ENCODE measurements around the gene JSRP1.

The JSRP1 gene

DNA sequence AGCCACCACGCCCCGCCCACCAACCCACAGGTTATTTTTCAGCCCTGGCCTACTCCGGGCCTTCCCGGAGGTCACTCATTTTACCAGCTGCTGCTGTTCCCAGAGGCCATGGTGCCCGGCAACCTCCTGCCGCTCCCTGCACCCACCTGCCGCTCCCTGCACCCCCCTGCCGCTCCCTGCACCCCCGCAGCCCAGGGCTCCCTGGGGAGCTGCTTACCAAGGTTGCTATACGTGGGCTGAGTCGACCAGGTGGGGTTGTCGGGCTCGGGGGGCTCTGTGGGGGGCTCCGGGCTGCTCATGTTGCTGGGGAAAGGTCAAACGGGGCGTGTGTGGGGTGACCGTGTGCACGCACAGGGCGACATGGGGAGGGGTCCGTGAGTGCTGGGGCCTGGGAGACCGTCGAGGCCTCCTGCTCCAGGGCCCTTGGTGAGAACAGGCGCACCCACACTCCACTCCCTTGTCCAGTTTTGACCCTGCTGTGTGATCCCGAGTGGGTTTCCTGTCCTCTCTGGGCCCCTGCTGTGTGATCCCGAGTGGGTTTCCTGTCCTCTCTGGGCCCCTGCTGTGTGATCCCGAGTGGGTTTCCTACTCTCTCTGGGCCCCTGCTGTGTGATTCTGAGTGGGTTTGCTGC lies 24.5 kb upstream of the JSRP1 start:
- H3K36me3 ChIP-seq (ENCODE audit: control insufficient read depth, insufficient read depth, low read length), result no peaks in the 10 kb centered on the region
- H3K4me3 ChIP-seq (ENCODE audit: low read depth, low read length), result no peak overlapping the region
- no peak overlapping the region for H3K9ac ChIP-seq (ENCODE audit: low read length)

DNA sequence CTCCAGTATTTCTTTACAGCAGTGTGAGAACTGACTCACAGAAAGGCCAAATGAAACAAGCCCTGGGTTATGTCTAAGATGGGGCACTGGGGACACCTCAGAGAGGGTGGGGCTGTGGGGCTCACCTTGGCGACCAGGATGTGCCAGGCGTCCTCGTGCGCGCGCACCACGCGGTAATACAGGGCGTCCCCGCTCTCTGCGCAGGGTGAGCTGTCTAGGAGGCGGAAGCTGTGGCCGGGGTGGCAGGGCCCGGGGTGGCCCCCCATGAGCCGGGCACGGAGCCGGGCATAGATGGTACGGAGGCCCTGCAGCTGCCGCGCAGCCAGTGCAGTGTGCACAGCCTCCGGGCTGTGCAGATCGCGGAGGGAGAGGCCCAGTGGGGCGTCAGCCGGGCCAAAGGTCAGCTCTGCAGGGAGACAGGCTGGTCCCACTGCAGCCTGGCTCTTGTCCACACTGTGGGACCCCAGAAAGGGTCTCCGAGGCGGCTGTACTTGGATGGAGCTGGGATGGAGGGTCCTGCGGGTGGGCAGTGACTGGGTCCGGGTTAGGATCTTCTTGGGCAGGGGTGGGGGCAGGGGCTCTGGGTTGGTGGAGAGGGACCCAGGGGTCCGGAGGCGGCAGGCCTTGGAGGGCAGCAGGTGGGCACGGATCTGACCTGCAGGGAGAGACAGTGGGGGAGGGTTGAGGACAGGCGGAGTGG lies 22.4 kb upstream of the JSRP1 start:
- no peak overlapping the region for H3K27ac ChIP-seq (ENCODE audit: low read depth, low read length)
- H3K27me3 ChIP-seq (ENCODE audit: control insufficient read depth, insufficient read depth, low read length), result peaks cover 17% of the 10 kb centered on the region
- 0 out of 2 replicates have a peak, but pooled peaks cover 2% of the 10 kb centered on the region for H3K36me3 ChIP-seq (ENCODE audit: control insufficient read depth, insufficient read depth, low read length)
- H3K9me3 ChIP-seq (ENCODE audit: control insufficient read depth, insufficient read depth, low read depth, low read length), result no peaks in the 10 kb centered on the region
- H3K4me1 ChIP-seq (ENCODE audit: control insufficient read depth, insufficient read depth, low read length), result peaks cover 4% of the 10 kb centered on the region; the same call in 1 of the 2 replicates
- H3K4me3 ChIP-seq (ENCODE audit: low read depth, low read length), result no peak overlapping the region
- no peak overlapping the region for H3K9ac ChIP-seq (ENCODE audit: low read length)

More for the DNA sequence above, 24.5 kb upstream of the JSRP1 start:
- no peak overlapping the region for H3K27ac ChIP-seq (ENCODE audit: low read depth, low read length)
- H3K27me3 ChIP-seq (ENCODE audit: control insufficient read depth, insufficient read depth, low read length), result peaks cover 21% of the 10 kb centered on the region
- H3K9me3 ChIP-seq (ENCODE audit: control insufficient read depth, insufficient read depth, low read depth, low read length), result no peaks in the 10 kb centered on the region
- no peaks in the 10 kb centered on the region for H3K4me1 ChIP-seq (ENCODE audit: control insufficient read depth, insufficient read depth, low read length)

DNA sequence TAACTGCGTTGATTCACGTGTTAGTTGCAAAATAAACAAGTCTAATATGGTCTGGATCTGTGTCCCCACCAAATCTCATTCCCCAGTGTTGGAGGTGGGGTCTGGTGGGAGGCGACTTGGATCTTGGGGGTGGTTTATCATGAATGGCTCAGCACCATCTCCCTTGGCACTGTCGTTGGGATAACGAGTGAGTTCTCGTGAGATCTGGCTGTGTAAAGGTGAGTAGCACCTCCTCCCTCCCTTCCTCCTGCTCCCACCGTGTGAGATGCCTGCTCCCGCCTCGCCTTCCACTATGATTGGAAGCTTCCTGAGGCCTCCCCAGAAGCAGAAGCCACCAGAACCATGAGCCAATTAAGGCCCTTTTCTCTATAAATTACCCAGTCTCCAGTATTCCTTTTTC lies 20.9 kb upstream of the JSRP1 start:
- Histone ChIP-seq H3K4me1 (ENCODE audit: control insufficient read depth, insufficient read depth, low read length) (peaks cover 11% of the 10 kb centered on the region; the same call in 1 of the 2 replicates), H3K4me3 (ENCODE audit: low read depth, low read length) (no peak overlapping the region), H3K36me3 (ENCODE audit: control insufficient read depth, insufficient read depth, low read length) (peaks cover 9% of the 10 kb centered on the region), H3K27ac (ENCODE audit: low read depth, low read length) (no peak overlapping the region), H3K27me3 (ENCODE audit: control insufficient read depth, insufficient read depth, low read length) (peaks cover 5% of the 10 kb centered on the region), H3K9ac (ENCODE audit: low read length) (no peak overlapping the region), H3K9me3 (ENCODE audit: control insufficient read depth, insufficient read depth, low read depth, low read length) (no peaks in the 10 kb centered on the region)

DNA sequence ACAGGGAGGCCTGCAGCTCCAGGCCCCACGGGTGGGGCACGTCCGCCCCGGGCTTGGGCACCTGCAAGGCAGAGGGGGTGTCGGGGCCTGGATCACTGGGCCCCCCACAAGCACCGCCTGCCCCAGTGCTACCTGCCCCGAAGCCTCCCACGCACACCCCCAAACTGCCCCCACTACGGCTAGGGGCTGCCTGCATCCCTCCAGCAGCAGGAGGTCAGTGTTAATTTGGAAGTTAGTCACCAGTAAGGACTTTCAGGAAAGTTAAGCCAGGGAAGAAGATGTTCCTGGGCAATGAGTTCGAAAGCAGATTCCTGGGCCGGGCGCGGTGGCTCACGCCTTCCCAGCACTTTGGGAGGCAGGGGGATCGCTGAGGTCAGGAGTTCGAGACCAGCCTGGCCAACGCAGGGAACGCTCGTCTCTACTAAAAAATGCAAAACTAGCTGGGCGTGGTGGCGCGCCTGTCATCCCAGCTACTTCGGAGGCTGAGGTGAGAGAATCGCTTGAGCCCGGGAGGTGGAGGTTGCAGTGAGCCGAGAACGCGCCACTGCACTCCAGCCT lies 20.3 kb upstream of the JSRP1 start:
- Histone ChIP-seq H3K9me3 (ENCODE audit: control insufficient read depth, insufficient read depth, low read depth, low read length) (no peaks in the 10 kb centered on the region), H3K27ac (ENCODE audit: low read depth, low read length) (no peak overlapping the region), H3K4me1 (ENCODE audit: control insufficient read depth, insufficient read depth, low read length) (peaks cover 16% of the 10 kb centered on the region), H3K9ac (ENCODE audit: low read length) (no peak overlapping the region), H3K36me3 (ENCODE audit: control insufficient read depth, insufficient read depth, low read length) (peaks cover 14% of the 10 kb centered on the region), H3K4me3 (ENCODE audit: low read depth, low read length) (no peak overlapping the region), H3K27me3 (ENCODE audit: control insufficient read depth, insufficient read depth, low read length) (no peaks in the 10 kb centered on the region)

DNA sequence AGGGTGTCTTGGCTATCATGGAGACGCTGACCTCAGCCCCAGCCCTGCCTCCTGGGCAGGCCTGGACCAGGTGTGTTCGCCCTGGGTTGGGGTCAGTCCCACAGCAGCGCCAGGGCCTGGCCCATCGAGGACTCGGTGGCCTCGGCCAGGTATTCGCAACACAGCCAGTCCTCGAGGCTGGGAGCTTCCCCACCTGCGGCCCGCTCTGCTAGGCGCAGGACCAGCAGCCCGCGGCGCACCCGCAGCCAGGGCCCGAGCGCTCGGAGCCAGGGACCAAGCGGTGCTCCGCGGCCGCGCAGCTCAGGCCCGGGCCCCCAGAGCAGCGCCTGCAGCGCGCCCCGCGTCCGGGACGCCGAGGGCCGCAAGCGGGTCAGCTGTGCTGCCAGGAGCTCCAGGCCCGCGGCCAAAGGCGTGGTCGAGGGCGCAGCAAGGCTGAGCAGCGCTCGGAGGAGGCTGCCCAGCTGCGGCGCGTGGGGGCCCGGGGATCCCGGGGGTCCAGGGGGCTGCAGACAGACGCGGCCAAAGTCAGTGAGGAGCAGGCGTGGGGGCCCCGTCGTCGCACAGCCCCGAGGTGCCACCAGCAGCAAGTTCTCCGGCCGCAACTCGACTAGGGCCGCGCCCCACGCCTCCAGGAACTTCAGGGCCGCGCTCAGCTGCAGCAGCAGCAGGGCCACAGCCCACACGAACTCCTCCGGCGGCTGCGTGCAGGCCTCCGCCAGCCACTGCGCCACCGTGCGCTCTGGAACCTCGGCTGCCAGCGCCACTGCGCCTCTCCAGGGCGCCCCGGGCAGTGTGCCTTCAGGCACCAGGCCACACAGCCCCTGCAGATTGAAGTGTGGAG lies 19.6 kb upstream of the JSRP1 start:
- Histone ChIP-seq H3K36me3 (ENCODE audit: control insufficient read depth, insufficient read depth, low read length) (peaks cover 21% of the 10 kb centered on the region), H3K9ac (ENCODE audit: low read length) (no peak overlapping the region), H3K27ac (ENCODE audit: low read depth, low read length) (no peak overlapping the region), H3K4me1 (ENCODE audit: control insufficient read depth, insufficient read depth, low read length) (peaks cover 18% of the 10 kb centered on the region), H3K9me3 (ENCODE audit: control insufficient read depth, insufficient read depth, low read depth, low read length) (no peaks in the 10 kb centered on the region), H3K27me3 (ENCODE audit: control insufficient read depth, insufficient read depth, low read length) (no peaks in the 10 kb centered on the region), H3K4me3 (ENCODE audit: low read depth, low read length) (no peak overlapping the region)

DNA sequence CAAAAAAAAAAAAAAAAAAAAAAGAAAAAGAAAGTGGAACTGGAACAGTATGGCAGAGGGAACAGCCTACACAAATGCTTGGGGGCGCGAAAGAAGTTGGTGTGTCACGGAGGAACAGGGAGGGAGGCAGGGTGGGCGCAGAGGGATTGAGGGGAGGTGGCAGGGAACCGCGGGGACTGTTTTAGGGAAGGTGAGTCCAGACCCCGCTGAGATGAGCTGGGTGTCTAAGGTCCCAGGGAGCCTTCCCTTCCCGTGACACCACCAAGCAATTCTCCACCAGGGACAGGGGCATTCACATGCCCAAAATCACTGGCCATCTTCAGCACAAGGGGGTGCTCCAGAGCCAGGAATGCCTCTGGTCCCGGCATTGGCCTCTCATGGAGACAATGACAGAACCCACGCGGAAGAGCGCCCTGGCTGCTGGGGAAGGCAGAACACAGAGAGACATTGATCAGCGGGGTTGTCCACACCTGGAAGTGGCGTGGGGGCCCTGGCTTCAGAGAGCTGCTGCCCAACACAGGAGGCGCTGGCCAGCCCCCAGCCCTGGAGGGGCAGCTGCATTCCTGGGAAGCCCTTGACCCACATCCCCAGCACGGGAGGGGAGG lies 18.8 kb upstream of the JSRP1 start:
- peaks cover 21% of the 10 kb centered on the region for H3K36me3 ChIP-seq (ENCODE audit: control insufficient read depth, insufficient read depth, low read length)
- H3K27me3 ChIP-seq (ENCODE audit: control insufficient read depth, insufficient read depth, low read length), result no peaks in the 10 kb centered on the region
- H3K27ac ChIP-seq (ENCODE audit: low read depth, low read length), result no peak overlapping the region
- H3K9ac ChIP-seq (ENCODE audit: low read length), result no peak overlapping the region
- H3K9me3 ChIP-seq (ENCODE audit: control insufficient read depth, insufficient read depth, low read depth, low read length), result no peaks in the 10 kb centered on the region
- no peak overlapping the region for H3K4me3 ChIP-seq (ENCODE audit: low read depth, low read length)
- H3K4me1 ChIP-seq (ENCODE audit: control insufficient read depth, insufficient read depth, low read length), result peaks cover 18% of the 10 kb centered on the region

DNA sequence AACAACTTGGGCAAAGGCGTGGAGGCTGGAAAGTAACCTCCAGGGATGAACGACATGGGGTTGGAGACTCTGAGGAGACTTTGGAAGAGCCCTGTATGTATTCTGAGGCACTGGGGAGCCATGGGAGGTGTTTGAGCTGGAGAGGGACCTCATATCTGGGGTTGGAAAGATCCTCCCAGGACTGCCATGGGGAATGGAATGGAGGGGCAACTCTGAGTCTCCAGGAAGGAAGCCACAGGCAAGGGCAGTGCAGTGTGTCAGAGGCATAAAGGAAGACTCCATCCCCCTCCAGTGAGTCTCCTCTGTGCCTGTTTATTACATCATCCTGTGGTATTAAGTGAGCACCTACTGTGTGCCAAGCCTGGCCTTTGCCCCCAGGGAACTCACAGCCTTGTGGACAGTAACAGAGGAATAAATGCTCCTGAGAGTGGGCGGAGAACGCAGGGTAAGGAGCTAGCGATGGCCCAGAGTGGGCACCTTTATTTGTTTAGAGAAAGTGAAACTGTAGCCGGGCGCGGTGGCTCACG lies 18.0 kb upstream of the JSRP1 start:
- Histone ChIP-seq H3K4me3 (ENCODE audit: low read depth, low read length) (peak overlapping the region; percentile 16; the same call in 1 of the 2 replicates), H3K9me3 (ENCODE audit: control insufficient read depth, insufficient read depth, low read depth, low read length) (no peaks in the 10 kb centered on the region), H3K9ac (ENCODE audit: low read length) (no peak overlapping the region), H3K27ac (ENCODE audit: low read depth, low read length) (no peak overlapping the region), H3K36me3 (ENCODE audit: control insufficient read depth, insufficient read depth, low read length) (peaks cover 21% of the 10 kb centered on the region), H3K27me3 (ENCODE audit: control insufficient read depth, insufficient read depth, low read length) (no peaks in the 10 kb centered on the region), H3K4me1 (ENCODE audit: control insufficient read depth, insufficient read depth, low read length) (peaks cover 18% of the 10 kb centered on the region)

DNA sequence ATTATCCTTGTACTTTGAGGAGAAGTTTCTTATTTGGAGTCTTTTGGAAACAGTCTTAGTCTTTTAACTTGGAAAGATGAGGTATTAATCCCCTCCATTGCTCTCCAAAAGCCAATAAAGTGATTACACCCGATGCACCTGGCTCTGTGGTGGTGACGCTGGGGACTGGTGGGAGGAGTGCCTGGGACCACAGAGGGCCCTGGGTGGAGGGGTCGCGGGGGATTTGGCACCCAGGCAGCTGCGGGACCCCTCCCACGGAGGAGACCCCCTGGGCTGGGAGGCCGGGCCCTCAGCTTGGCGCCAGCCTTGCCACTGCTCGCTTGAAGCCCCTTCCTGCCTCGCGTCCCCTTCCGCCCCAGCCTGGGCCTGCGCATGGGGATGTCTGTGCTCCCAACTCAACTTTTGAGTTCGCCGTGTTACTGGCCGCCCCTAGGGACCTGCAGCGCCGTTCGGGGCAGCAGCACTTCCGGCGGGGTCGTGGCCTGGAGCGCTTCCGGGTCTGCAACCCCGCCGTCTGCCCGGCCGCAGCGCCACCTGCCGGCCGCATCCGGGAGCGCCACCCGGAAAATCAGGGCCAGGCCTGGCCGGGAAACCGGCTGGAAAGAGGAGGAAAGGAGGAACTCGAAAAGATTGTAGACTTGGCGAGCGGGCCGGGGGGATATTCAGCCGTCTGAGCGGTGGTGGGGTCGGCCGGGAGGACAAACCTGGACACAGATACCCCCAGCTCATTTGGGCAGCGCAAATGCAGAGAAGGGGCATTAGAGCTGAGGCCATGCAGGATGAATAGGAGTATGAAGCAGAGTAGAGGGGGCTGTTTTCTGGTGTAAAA lies 17.4 kb upstream of the JSRP1 start:
- H3K9ac ChIP-seq (ENCODE audit: low read length), result peak overlapping the region; percentile 28
- H3K36me3 ChIP-seq (ENCODE audit: control insufficient read depth, insufficient read depth, low read length), result peaks cover 21% of the 10 kb centered on the region

DNA sequence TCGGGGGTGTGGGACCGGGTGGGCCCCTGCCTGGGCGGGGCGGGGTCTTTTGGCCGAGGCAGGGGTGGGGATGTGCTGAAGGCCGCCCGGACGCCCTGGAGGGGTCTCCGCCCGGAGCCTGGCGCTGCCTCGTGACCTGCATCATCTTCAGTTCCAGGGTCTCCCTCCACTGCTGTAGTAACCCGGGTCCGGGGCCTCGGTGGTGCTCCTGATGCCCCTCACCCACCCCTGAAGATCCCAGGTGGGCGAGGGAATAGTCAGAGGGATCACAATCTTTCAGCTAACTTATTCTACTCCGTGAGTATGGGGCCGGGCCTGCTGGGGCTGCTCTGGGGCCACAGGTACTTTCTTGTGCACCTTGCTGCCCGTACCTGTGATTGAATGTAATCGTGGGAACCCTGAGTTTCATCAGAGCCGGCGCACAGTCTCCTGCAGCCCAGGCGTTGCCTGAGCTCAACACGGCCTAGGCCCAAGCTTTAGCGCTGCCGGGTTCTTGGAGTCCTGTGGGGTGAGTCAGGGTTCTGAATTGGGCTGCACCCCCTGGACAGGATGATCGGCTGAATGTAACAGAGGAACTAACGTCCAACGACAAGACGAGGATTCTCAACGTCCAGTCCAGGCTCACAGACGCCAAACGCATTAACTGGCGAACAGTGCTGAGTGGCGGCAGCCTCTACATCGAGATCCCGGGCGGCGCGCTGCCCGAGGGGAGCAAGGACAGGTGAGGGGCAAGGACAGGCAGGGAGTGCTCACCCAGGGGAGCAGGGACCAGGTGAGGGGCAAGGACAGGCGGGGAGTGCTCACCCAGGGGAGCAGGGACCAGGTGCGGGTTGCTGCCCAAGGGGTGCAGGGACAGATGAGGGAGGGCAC lies 15.3 kb upstream of the JSRP1 start:
- peak overlapping the region; percentile 97 for H3K9ac ChIP-seq (ENCODE audit: low read length)
- H3K4me1 ChIP-seq (ENCODE audit: control insufficient read depth, insufficient read depth, low read length), result peaks cover 18% of the 10 kb centered on the region
- peak overlapping the region; percentile 100 for H3K4me3 ChIP-seq (ENCODE audit: low read depth, low read length)
- no peaks in the 10 kb centered on the region for H3K9me3 ChIP-seq (ENCODE audit: control insufficient read depth, insufficient read depth, low read depth, low read length)
- peaks cover 21% of the 10 kb centered on the region for H3K36me3 ChIP-seq (ENCODE audit: control insufficient read depth, insufficient read depth, low read length)
- H3K27me3 ChIP-seq (ENCODE audit: control insufficient read depth, insufficient read depth, low read length), result no peaks in the 10 kb centered on the region
- H3K27ac ChIP-seq (ENCODE audit: low read depth, low read length), result peak overlapping the region; percentile 67

More for the DNA sequence above, 17.4 kb upstream of the JSRP1 start:
- peaks cover 18% of the 10 kb centered on the region for H3K4me1 ChIP-seq (ENCODE audit: control insufficient read depth, insufficient read depth, low read length)
- H3K9me3 ChIP-seq (ENCODE audit: control insufficient read depth, insufficient read depth, low read depth, low read length), result no peaks in the 10 kb centered on the region
- H3K27me3 ChIP-seq (ENCODE audit: control insufficient read depth, insufficient read depth, low read length), result no peaks in the 10 kb centered on the region
- H3K27ac ChIP-seq (ENCODE audit: low read depth, low read length), result no peak overlapping the region
- H3K4me3 ChIP-seq (ENCODE audit: low read depth, low read length), result peak overlapping the region; percentile 48

Data from HUES6 (cell line).